Keratinocyte (primary cell): Measurements from ENCODE around the gene SPEM2.

Experiments used
- EZH2 ChIP-seq: IDR thresholded peaks from one replicate; pipeline ENCODE4 v1.6.1; 2012; ENCODE audit warnings: inconsistent platforms, mild to moderate bottlenecking, low read length, moderate library complexity
- TF ChIP-seq, protein P1 (sequence below), 3 experiments: IDR thresholded peaks in 1 of 3; conservative IDR thresholded peaks in 1 of 3; optimal IDR thresholded peaks in 1 of 3; 2 replicates in 2 of 3; 3 replicates in 1 of 3; pipeline versions ENCODE3 to v1.5.1; 2011; ENCODE audit warnings: low read length in 3 of 3, mild to moderate bottlenecking in 3 of 3, moderate library complexity in 2 of 3, control low read depth in 1 of 3, inconsistent platforms in 1 of 3; ENCODE audit not compliant: insufficient read depth in 2 of 3; ENCODE audit errors: extremely low read depth in 1 of 3

DNA sequence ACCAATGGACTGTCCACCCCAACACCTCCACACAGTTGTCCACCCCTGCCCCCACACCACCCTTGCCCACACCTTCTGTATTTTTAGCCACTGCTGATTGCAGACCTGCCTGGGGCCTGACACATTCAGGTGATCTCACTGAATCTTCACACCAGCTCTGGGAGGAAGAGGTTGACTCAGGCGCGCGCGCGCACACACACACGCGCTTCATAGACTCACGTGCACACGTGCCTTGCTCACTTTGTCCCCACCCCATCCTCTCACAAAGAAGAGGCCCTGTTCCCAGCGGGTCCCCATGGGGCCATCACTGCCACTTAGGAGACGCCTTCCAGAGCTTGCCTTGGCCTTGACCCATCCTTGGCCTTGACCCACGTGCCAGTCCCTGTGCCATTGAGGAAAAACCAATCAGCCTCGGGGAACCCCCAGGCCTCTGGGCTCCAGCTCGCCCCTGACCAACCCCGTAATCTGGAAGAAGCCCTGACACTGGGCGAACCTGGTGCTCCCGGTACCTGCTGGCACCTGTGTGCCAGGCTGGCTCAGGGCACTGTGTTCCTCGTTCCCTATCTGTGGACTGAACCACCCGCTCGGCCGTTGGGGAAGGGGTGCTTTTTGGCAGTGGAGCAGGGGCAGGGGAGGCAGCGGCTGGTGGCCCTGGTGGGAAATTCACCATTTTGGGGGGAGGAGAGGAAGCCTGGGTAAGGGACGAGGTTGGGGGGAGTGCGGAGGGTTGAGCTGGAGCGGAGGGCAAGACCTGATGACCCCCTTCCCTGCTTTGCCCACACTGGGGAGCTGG, 14.6 kb upstream of the SPEM2 start:
- TF ChIP-seq, protein P1, sequence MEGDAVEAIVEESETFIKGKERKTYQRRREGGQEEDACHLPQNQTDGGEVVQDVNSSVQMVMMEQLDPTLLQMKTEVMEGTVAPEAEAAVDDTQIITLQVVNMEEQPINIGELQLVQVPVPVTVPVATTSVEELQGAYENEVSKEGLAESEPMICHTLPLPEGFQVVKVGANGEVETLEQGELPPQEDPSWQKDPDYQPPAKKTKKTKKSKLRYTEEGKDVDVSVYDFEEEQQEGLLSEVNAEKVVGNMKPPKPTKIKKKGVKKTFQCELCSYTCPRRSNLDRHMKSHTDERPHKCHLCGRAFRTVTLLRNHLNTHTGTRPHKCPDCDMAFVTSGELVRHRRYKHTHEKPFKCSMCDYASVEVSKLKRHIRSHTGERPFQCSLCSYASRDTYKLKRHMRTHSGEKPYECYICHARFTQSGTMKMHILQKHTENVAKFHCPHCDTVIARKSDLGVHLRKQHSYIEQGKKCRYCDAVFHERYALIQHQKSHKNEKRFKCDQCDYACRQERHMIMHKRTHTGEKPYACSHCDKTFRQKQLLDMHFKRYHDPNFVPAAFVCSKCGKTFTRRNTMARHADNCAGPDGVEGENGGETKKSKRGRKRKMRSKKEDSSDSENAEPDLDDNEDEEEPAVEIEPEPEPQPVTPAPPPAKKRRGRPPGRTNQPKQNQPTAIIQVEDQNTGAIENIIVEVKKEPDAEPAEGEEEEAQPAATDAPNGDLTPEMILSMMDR (optimal IDR thresholded peaks at IDR 0.05 in 1 of 3, IDR thresholded peaks at IDR 0.05 in 1 of 3, conservative IDR thresholded peaks at IDR 0.05 in 1 of 3; ENCODE audit: extremely low read depth in 1 of 3, insufficient read depth in 2 of 3, low read length in 3 of 3), result no peak
- no peak for TF ChIP-seq EZH2
